HCT116 (cell line): ENCODE data around the gene HLA-DRB1. TPM values are rescaled to one million over a fixed set of nuclear protein-coding genes. Genes with fewer than 3 reads are reported as not detected.

Experiments used
- ATAC-seq: fragments of 200-7000 bp; cut with Tn5 transposase; 2 replicates; pipeline ENCODE4 v1.9.1; 2020; ENCODE audit warnings: mild to moderate bottlenecking, moderate library complexity
- BruUV-seq: library from RNA; stranded (reverse); fragments of 400-500 nt; replicated peaks from 2 replicates; lab custom pipeline; 2021; lab: Mats Ljungman, UMichigan
- CTCF ChIA-PET: fragments of 300-600 bp; sonication (Branson Sonifier 250); formaldehyde crosslinking; loops from one replicate; lab custom pipeline; 2021; ENCODE audit warnings: antibody characterized with exemption; lab: Charles Lee
- POLR2A ChIA-PET: fragments of 300-600, 350-600 bp; sonication (Branson Sonifier 250); formaldehyde crosslinking; loops from one replicate; lab custom pipeline; 2021; ENCODE audit warnings: antibody characterized with exemption; lab: Charles Lee
- RAD21 ChIA-PET, 2 experiments: fragments of 300-600 bp; sonication (Branson Sonifier 250); formaldehyde crosslinking; loops; one replicate each; lab custom pipeline; 2023; ENCODE audit warnings: low total read pairs in 2 of 2; ENCODE audit not compliant: uncharacterized antibody in 2 of 2, unreplicated experiment in 2 of 2, low non-redundant PET in 1 of 2; lab: Charles Lee
- DNase-seq: peaks from one replicate; pipeline ENCODE4 v3.0.0-alpha.2; 2010; ENCODE audit warnings: low read depth, low spot score
- H2AFZ ChIP-seq: fragments of 200-600 bp; shearing (Covaris generic), sonication (generic); 2 replicates; pipeline ENCODE4 v1.6.1; 2017; ENCODE audit warnings: low read depth, mixed run types, mixed read lengths, antibody characterized with exemption, low read length; ENCODE audit not compliant: poor library complexity, severe bottlenecking
- H3K27ac ChIP-seq: 2 replicates; pipeline ENCODE4 v1.5.1; 2012; ENCODE audit warnings: low read depth, low read length
- H3K27me3 ChIP-seq: fragments of 200-600 bp; sonication (generic); 2 replicates; pipeline ENCODE4 v1.6.1; 2016; ENCODE audit warnings: mixed run types, low read length, mixed read lengths; ENCODE audit not compliant: insufficient read depth
- H3K36me3 ChIP-seq, 2 experiments: fragments of 200-500 bp in 1 of 2; fragments of 200-600 bp in 1 of 2; sonication (Bioruptor generic) in 1 of 2; sonication (generic) in 1 of 2; 2 replicates each; pipeline versions ENCODE4 v1.5.1 to v1.6.1; 2014 to 2016; ENCODE audit warnings: low read length in 2 of 2, inconsistent platforms in 1 of 2, mixed read lengths in 1 of 2, mixed run types in 1 of 2; ENCODE audit not compliant: insufficient read depth in 2 of 2, control insufficient read depth in 1 of 2
- H3K4me1 ChIP-seq, 2 experiments: fragments of 200-600 bp in 1 of 2; sonication (generic) in 1 of 2; 2 replicates each; pipeline versions ENCODE4 v1.5.1 to v1.6.1; 2012 to 2017; ENCODE audit warnings: low read length in 2 of 2, inconsistent platforms in 1 of 2, mild to moderate bottlenecking in 1 of 2, mixed read lengths in 1 of 2, mixed run types in 1 of 2, moderate library complexity in 1 of 2; ENCODE audit not compliant: insufficient read depth in 2 of 2, control insufficient read depth in 1 of 2
- H3K4me2 ChIP-seq: fragments of 200-600 bp; sonication (generic); 2 replicates; pipeline ENCODE4 v1.6.1; 2017; ENCODE audit warnings: mixed run types, low read length, mixed read lengths
- H3K4me3 ChIP-seq, 2 experiments: fragments of 200-600 bp in 1 of 2; sonication (generic) in 1 of 2; replicated peaks in 1 of 2; 2 replicates each; pipeline ENCODE4 v1.5.1; 2011 to 2016; ENCODE audit warnings: low read length in 2 of 2, control low read depth in 1 of 2, low read depth in 1 of 2, mild to moderate bottlenecking in 1 of 2, mixed read lengths in 1 of 2, mixed run types in 1 of 2
- H3K79me2 ChIP-seq: fragments of 200-600 bp; sonication (generic); 2 replicates; pipeline ENCODE4 v1.6.1; 2017; ENCODE audit warnings: mild to moderate bottlenecking, mixed run types, low read length, moderate library complexity, mixed read lengths; ENCODE audit not compliant: insufficient read depth
- H3K9ac ChIP-seq: fragments of 200-600 bp; sonication (generic); 2 replicates; pipeline ENCODE4 v1.6.1; 2016; ENCODE audit warnings: low read length, mixed read lengths
- H3K9me2 ChIP-seq: fragments of 200-600 bp; sonication (generic), shearing (Covaris generic); 2 replicates; pipeline ENCODE4 v1.6.1; 2017; ENCODE audit warnings: mixed run types, mild to moderate bottlenecking, moderate library complexity; ENCODE audit not compliant: insufficient read depth
- H3K9me3 ChIP-seq, 2 experiments: fragments of 200-500 bp in 1 of 2; fragments of 200-600 bp in 1 of 2; sonication (Bioruptor generic) in 1 of 2; sonication (generic) in 1 of 2; 2 replicates each; pipeline ENCODE4 v1.6.1; 2014 to 2017; ENCODE audit warnings: low read length in 2 of 2, mixed read lengths in 2 of 2, inconsistent platforms in 1 of 2, low read depth in 1 of 2, mild to moderate bottlenecking in 1 of 2, mixed run types in 1 of 2, moderate library complexity in 1 of 2; ENCODE audit not compliant: control insufficient read depth in 1 of 2, insufficient read depth in 1 of 2
- H4K20me1 ChIP-seq: fragments of 200-600 bp; sonication (generic), shearing (Covaris generic); 2 replicates; pipeline ENCODE4 v1.6.1; 2017; ENCODE audit warnings: mixed run types, mild to moderate bottlenecking, moderate library complexity; ENCODE audit not compliant: insufficient read depth
- CBX3 ChIP-seq: IDR thresholded peaks from 2 replicates; pipeline ENCODE4 v1.6.1; 2012; ENCODE audit warnings: low read depth
- CEBPB ChIP-seq: IDR thresholded peaks from 2 replicates; pipeline ENCODE4 v1.6.1; 2012; ENCODE audit warnings: low read depth
- CTCF ChIP-seq, 3 experiments: fragments of 200-600 bp in 1 of 3; sonication (generic) in 1 of 3; IDR thresholded peaks in 2 of 3; conservative IDR thresholded peaks in 1 of 3; 2 replicates each; pipeline ENCODE4 v1.5.1; 2012 to 2017; ENCODE audit warnings: low read depth in 2 of 3, low read length in 2 of 3, antibody characterized with exemption in 1 of 3, borderline replicate concordance in 1 of 3, control low read depth in 1 of 3, mild to moderate bottlenecking in 1 of 3, mixed read lengths in 1 of 3, mixed run types in 1 of 3, moderate library complexity in 1 of 3; ENCODE audit not compliant: insufficient read depth in 1 of 3
- EGR1 ChIP-seq: IDR thresholded peaks from 2 replicates; pipeline ENCODE4 v1.6.1; 2012; ENCODE audit warnings: low read depth
- ELF1 ChIP-seq: IDR thresholded peaks from 2 replicates; pipeline ENCODE4 v1.6.1; 2012; ENCODE audit warnings: low read depth, borderline replicate concordance
- POLR2A ChIP-seq: IDR thresholded peaks from 2 replicates; pipeline ENCODE4 v1.7.0; 2011; ENCODE audit warnings: borderline replicate concordance; ENCODE audit not compliant: insufficient read depth, insufficient read length; ENCODE audit errors: extremely low read depth
- SIN3A ChIP-seq: IDR thresholded peaks from 2 replicates; pipeline ENCODE4 v1.6.1; 2012; ENCODE audit warnings: low read depth
- SP1 ChIP-seq: IDR thresholded peaks from 2 replicates; pipeline ENCODE4 v1.6.1; 2012; ENCODE audit warnings: low read depth
- SRF ChIP-seq: IDR thresholded peaks from 2 replicates; pipeline ENCODE4 v1.6.1; 2012; ENCODE audit warnings: low read depth
- YY1 ChIP-seq: IDR thresholded peaks from 2 replicates; pipeline ENCODE4 v1.6.1; 2011; ENCODE audit warnings: low read length, low read depth, moderate library complexity, mild to moderate bottlenecking; ENCODE audit not compliant: insufficient replicate concordance; ENCODE audit errors: extremely low read depth
- ZFX ChIP-seq: fragments of 450-650 bp; IDR thresholded peaks from 2 replicates; pipeline ENCODE4 v1.6.1; 2017
- intact Hi-C: fragments of 100-400 bp; cut with micrococcal nuclease; formaldehyde crosslinking; loops from 2 replicates; pipeline ENCODE4 v1.10.0; 2022
- total RNA-seq: library from RNA; stranded (reverse); gene quantifications from one replicate; pipeline ENCODE4 v1.2.1, GENCODE V29; 2021; ENCODE audit not compliant: unreplicated experiment
- TF ChIP-seq, protein P1 (sequence below): IDR thresholded peaks from 2 replicates; pipeline ENCODE4 v1.6.1; 2011; ENCODE audit warnings: mild to moderate bottlenecking, low read length, moderate library complexity; ENCODE audit not compliant: insufficient replicate concordance; ENCODE audit errors: extremely low read depth
- TF ChIP-seq, protein P2 (sequence below): IDR thresholded peaks from 2 replicates; pipeline ENCODE4 v1.6.1; 2012
- TF ChIP-seq, protein P3 (sequence below): IDR thresholded peaks from 2 replicates; pipeline ENCODE4 v1.6.1; 2012; ENCODE audit warnings: low read depth

The HLA-DRB1 gene
- total RNA-seq, 1 experiment from 2014 or later, result 2.7 TPM

DNA sequence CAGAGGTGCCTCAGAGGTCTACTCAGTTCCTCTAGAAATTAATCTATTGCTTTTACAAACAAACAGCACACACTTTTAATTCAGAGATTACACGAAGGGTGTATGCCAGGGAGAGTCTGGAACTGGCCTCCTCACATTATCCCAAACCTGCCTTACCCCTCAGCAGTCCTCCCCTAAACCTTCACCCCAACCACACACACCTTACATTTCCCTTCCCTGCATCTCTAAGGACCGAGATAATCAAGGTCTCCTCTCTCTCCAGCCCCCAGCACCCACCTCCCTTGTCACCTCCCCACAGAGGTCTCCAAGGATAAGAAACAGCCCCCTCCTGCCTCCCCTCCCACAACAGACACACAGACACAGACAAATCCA is 6.1 kb downstream of the HLA-DRB1 start:
- no TSS peak for BruUV-seq
- CTCF ChIA-PET, result no interaction called here
- intact Hi-C loops, result no loop called here

More for the DNA sequence above, 6.1 kb downstream of the HLA-DRB1 start:
- ATAC-seq, result no peak
- TF ChIP-seq, protein P1, sequence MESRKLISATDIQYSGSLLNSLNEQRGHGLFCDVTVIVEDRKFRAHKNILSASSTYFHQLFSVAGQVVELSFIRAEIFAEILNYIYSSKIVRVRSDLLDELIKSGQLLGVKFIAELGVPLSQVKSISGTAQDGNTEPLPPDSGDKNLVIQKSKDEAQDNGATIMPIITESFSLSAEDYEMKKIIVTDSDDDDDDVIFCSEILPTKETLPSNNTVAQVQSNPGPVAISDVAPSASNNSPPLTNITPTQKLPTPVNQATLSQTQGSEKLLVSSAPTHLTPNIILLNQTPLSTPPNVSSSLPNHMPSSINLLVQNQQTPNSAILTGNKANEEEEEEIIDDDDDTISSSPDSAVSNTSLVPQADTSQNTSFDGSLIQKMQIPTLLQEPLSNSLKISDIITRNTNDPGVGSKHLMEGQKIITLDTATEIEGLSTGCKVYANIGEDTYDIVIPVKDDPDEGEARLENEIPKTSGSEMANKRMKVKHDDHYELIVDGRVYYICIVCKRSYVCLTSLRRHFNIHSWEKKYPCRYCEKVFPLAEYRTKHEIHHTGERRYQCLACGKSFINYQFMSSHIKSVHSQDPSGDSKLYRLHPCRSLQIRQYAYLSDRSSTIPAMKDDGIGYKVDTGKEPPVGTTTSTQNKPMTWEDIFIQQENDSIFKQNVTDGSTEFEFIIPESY, result no peak
- TF ChIP-seq POLR2A, result no peak
- TF ChIP-seq SRF, result no peak
- no peak for TF ChIP-seq CTCF (IDR thresholded peaks at IDR 0.05 in 2 of 3, conservative IDR thresholded peaks at IDR 0.05 in 1 of 3; ENCODE audit: borderline replicate concordance in 1 of 3, insufficient read depth in 1 of 3, low read depth in 2 of 3, low read length in 2 of 3)
- TF ChIP-seq YY1, result no peak
- no peak for TF ChIP-seq EGR1
- TF ChIP-seq, protein P2, sequence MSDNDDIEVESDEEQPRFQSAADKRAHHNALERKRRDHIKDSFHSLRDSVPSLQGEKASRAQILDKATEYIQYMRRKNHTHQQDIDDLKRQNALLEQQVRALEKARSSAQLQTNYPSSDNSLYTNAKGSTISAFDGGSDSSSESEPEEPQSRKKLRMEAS, result no peak
- no peak for TF ChIP-seq ELF1
- no peak for TF ChIP-seq SP1
- TF ChIP-seq ZFX, result no peak
- no peak for TF ChIP-seq CEBPB
- TF ChIP-seq, protein P3, sequence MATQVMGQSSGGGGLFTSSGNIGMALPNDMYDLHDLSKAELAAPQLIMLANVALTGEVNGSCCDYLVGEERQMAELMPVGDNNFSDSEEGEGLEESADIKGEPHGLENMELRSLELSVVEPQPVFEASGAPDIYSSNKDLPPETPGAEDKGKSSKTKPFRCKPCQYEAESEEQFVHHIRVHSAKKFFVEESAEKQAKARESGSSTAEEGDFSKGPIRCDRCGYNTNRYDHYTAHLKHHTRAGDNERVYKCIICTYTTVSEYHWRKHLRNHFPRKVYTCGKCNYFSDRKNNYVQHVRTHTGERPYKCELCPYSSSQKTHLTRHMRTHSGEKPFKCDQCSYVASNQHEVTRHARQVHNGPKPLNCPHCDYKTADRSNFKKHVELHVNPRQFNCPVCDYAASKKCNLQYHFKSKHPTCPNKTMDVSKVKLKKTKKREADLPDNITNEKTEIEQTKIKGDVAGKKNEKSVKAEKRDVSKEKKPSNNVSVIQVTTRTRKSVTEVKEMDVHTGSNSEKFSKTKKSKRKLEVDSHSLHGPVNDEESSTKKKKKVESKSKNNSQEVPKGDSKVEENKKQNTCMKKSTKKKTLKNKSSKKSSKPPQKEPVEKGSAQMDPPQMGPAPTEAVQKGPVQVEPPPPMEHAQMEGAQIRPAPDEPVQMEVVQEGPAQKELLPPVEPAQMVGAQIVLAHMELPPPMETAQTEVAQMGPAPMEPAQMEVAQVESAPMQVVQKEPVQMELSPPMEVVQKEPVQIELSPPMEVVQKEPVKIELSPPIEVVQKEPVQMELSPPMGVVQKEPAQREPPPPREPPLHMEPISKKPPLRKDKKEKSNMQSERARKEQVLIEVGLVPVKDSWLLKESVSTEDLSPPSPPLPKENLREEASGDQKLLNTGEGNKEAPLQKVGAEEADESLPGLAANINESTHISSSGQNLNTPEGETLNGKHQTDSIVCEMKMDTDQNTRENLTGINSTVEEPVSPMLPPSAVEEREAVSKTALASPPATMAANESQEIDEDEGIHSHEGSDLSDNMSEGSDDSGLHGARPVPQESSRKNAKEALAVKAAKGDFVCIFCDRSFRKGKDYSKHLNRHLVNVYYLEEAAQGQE, result no peak
- no peak for TF ChIP-seq SIN3A
- no peak for TF ChIP-seq CBX3
- H3K9ac ChIP-seq, result no peak overlapping the region
- H3K79me2 ChIP-seq, result no peaks in the 10 kb centered on the region
- H3K4me2 ChIP-seq, result no peak overlapping the region
- H3K4me1 ChIP-seq, result no peaks in the 10 kb centered on the region
- H4K20me1 ChIP-seq, result no peaks in the 10 kb centered on the region
- ChIA-PET POLR2A (no interaction called here), RAD21 (no interaction called here)
- no peaks in the 10 kb centered on the region for H3K27me3 ChIP-seq
- H3K27ac ChIP-seq, result no peak overlapping the region
- no peak overlapping the region for H2AFZ ChIP-seq
- no peaks in the 10 kb centered on the region for H3K36me3 ChIP-seq
- DNase-seq, result no peak
- H3K9me3 ChIP-seq, result no peaks in the 10 kb centered on the region
- H3K4me3 ChIP-seq, result no peak overlapping the region
- no peaks in the 10 kb centered on the region for H3K9me2 ChIP-seq
